A204.1 (cell line): ENCODE data around the gene CAPN10.
"Not testable (repeated sequence)": the region's sequence is repeated elsewhere in the genome, so short reads cannot be mapped to it uniquely, and the experiment has no call there.

Experiments
- FAIRE-seq: peaks from 2 replicates; lab custom pipeline; 2012; peaks lifted over from hg19 to GRCh38; lab: Jason Lieb, UNC

The CAPN10 gene

DNA sequence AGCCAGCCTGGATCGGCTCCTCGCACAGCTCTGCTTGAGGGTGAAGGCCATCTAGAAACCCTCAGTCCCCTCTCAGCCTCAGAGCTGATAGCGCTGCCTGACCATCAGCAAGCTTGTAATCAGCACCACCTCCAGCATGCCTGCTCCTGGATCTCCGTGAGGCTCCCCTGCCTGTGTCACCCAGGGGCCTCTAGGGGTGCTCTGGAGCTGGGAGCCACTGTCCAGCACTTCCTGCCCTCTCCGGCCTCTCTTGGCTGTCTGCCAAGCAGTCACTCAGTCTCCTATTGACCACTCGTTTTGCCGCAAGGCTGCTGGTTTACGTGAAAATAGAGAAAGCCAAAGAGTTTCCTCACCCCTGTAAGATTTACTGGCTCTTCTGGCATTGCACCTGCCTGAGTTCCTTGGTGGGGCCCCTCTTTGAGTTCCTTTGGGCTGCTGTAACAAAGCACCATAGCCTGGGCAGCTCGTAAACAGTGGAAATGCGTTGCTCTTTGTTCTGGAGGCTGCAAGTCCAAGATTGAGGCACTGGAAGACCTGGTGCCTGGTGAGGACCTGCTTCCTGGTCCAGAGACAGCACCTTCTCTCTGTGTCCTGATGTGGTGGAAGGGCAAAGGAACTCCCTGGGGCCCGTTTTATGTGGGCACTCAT is 17.9 kb downstream of the CAPN10 start:
- no peak for FAIRE-seq

- FAIRE-seq = no peak
Measured at GRCh38 chr2:240604939-240605716, 18.6 kb downstream of the CAPN10 start.

GRCh38 chr2:240605867-240606743 is 19.6 kb downstream of the CAPN10 start:
- no peak for FAIRE-seq

DNA sequence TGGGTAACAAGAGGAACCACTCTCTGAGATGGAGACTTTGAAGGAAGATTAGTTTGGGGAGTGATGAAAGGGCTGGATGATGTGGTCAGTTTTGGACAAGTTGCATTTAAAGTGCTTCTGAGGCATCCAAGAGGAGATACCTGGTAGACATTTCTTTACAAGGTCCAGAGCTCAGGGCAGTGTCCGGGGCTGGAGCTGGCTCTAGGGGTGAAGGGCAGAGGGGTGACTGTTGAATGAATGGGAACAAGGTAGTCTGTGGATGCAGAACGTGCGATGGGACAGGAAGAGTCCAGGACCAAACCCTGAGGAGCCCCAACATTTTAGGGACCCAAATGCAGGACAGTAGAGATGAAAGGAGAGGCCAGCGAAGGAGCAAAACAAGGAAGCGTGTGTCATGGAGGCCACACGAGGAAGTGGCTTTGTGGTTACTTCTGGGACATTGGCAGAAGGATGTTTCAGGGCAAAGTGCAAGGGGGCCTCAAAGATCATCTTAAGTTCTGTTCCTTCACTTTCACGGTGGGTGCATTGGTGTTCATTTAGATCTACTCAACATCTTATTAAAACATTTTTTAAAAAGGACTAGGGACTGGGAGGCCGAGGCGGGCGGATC is 25.2 kb downstream of the CAPN10 start:
- no peak for FAIRE-seq

DNA sequence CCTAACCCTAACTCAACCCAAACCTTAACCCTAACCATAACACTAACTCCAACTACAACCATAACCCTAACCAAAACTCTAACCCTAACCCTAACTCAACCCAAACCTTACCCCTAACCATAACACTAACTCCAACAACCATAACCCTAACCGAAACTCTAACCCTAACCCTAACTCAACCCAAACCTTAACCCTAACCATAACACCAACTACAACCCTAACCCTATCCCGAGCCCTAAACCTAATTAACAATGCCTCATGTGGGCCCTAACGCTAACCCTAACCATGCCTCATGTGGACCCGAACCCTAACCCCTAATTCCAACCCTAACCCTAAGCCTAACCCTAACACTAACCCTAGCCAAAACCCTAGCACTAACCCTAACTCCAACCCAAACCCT is 27.2 kb downstream of the CAPN10 start:
- no peak for FAIRE-seq

DNA sequence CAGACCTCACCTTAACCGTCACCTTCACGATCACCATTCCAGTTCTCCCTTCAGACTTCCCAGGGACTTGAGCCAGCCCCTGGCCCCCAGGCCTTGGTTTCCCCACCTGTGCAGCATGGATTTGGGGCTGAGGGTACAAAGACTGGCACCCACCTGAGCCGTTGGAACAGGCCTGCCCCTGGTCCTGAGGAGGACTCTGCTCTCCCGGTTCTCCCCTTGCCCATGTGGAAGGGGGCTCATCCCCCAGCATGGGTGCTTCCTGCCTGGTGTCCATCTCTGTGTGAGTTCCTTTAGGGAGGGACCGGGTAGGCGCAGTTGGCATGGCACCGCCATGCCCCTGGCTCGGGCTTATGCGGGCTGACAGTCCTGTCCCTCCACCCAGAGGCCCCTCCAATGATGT is 27.9 kb downstream of the CAPN10 start:
- no peak for FAIRE-seq

GRCh38 chr2:240615396-240615795 is 28.9 kb downstream of the CAPN10 start:
- FAIRE-seq = no peak

GRCh38 chr2:240615820-240616547 is 29.4 kb downstream of the CAPN10 start:
- FAIRE-seq = no peak

GRCh38 chr2:240616860-240617666 is 30.5 kb downstream of the CAPN10 start:
- not testable (repeated sequence) for FAIRE-seq

DNA sequence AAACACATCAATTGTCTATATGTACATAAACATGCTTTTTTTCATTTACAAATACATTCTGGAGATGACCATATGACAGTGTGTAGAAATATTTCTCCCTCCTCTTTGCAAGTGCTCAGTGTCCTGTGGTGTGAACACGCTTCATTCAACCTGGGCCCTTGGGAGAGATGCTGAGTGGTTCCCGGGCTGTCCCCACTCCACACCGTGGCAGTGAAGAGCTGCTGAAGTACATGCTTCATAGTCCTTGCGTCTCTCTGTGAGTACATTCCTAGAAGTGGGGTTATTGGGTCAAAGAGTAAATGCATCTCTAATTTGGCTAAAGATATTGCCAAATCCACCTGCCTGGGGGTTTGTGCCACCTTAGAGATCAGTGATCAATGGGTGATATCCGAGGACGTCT is 32.2 kb downstream of the CAPN10 start:
- no peak for FAIRE-seq

DNA sequence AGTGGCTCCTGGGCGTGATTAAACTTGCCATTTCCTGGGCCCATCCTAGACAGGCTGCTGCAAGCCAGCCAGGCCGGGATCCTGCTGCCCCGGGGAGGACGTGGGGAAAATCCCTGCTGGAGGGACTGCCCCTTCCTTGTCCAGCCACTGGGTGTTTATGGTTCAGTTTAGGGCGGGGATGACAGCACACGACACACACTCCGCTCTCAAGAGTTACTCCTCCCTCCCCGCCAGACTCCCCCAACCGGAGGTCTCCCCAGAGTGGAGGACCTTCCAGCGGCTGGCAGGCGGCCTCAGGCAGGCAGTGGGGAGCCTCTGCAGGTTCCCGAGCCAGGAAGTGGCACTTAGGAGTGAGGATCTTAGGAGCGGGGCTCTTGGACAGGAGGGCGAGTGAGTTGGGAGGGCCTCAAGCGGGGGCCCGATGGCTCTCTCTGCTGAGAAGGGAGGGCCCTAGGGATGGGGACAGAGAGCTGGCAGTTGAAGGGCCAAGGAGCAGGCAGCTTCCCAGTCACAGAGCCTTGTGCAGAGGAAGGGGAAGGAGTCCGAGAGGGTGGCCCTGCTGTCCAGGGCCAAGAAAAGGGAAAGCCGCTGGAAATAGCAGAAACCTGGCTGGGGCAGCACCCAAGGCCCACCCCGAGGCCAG is 33.1 kb downstream of the CAPN10 start:
- no peak for FAIRE-seq

DNA sequence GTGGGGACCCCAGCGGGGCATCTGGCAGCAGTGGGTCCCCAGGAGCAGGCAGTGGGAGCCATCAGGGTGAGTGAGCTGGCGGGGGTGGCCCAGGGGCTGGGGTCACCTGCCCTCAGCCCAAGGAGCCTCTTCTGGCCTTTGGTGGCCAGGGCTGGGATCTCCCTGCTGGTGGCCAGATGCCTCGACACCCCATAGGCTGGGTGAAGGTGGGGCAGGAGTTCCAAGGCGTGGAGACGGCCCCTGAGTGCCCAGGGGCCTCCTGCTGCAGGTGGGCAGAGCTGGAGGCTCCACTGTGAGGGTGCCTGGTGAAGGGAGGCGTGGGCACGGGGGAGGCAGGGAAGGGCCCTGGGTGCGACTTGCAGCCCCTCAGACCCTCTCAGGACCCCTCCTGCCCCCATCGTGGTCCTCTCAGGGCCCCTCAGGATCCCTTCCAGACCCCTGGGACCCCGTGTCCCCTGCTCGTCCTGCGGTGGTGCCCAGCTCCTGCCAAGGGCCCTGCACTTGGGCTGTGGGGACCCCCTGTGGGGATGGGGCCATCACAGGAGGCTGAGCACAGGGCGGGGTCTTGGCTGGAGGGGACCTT is 33.7 kb downstream of the CAPN10 start:
- no peak for FAIRE-seq

DNA sequence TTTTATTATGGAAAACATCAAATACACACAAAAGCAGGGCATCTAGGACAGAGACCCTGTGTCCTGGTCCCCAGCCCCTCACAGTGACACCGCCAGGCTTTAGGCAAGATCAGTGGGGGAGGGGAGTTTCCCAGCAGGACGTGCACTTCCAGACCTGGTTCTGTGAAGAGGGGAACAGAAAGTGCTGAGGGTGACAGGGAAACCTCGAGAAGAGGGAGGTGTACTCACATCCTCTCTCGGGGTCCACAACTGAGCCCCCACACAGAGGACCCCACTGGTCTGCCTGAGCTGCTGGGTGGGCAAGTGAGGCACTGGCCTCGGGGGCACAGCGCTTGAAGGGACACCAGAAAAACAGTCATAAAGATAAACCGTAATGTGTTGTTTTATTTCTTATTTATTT is 34.3 kb downstream of the CAPN10 start:
- FAIRE-seq = no peak

DNA sequence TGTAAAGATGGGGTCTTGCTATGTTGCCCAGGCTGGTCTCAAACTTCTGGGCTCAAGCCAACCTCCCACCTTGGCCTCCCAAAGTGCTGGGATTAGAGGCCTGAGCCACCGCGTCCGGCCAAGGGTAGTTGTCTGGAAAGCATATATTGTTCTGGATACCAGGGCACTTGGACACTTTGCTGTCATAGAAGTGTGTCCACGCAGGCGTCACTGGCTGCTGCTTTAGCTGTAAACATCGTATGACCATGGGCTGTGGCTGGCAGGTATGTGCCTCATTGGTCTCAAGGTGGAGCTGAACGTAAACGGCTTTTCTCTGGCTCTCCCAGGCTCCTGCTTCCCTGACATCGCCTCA is 35.5 kb downstream of the CAPN10 start:
- FAIRE-seq = no peak

DNA sequence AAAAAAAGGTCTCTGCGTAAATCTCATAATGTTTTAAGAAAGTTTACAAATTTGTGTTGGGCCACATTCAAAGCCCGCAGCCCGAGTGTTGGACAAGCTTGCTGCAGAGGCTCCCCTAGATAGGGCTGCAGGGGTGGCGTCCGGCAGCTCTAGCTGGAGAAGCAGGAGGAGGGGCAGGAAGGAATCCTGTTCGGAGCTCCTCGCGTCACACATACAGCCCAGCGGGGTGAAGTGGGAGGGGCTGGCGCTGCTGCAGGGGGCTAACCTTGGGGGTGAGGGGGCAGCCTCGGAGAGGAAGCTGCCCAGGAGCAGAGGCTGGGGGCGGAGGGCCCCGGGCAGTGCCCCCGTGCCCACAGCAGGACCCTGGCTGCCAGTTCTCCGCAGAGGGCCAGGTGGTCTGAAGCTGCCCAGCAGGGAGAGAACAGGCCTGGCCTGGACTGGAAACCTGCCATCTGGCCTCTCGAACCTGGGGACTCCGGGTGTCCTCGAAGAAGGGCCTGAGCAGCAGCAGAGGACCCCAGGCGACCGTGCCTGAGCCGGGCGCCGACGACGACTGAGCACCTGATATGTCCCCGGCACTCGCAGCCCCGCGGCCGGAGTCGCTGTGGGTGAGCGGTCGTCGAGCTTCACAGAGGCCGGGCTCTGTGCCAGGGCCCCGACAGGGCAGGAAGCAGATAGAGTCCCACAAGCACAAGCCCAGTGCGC is 36.1 kb downstream of the CAPN10 start:
- FAIRE-seq = no peak

- no peak for FAIRE-seq
Measured at GRCh38 chr2:240623531-240624010, 37.0 kb downstream of the CAPN10 start.

GRCh38 chr2:240624011-240624949 is 37.7 kb downstream of the CAPN10 start:
- FAIRE-seq = no peak

GRCh38 chr2:240624950-240625621 is 38.6 kb downstream of the CAPN10 start, which contains the start of gene GPR35:
TSS of gene GPR35 (plus strand) at chr2:240625480. CDS start at chr2:240629953, 4,473 bp downstream.
- no peak for FAIRE-seq
